Esophagus muscularis mucosa (tissue), 4 donors: Measurements from ENCODE around the gene PARN. TPM values are rescaled to one million over a fixed set of nuclear protein-coding genes. Genes with fewer than 3 reads are reported as not detected.

Experiments
- DNase-seq: peaks from one replicate; pipeline ENCODE4 v3.0.0-alpha.2; 2017; ENCODE audit errors: extremely low spot score
- H3K27ac ChIP-seq, 4 donors: fragments of 200-600 bp; sonication (generic); replicated peaks in 1 of 4; 1 replicate in 3 of 4; 2 replicates in 1 of 4; pipeline ENCODE4 v1.5.1; 2016 to 2019; ENCODE audit warnings: mild to moderate bottlenecking in 1 of 4
- H3K27me3 ChIP-seq, 4 donors: fragments of 200-600 bp; sonication (generic); one replicate each; pipeline versions ENCODE4 v1.5.1 to v1.6.0; 2016 to 2019
- H3K36me3 ChIP-seq, 4 donors: fragments of 200-600 bp; sonication (generic); one replicate each; pipeline ENCODE4 v1.5.1; 2016 to 2019
- H3K4me1 ChIP-seq, 4 donors: fragments of 200-600 bp; sonication (generic); one replicate each; pipeline ENCODE4 v1.5.1; 2016 to 2019
- H3K4me3 ChIP-seq, 4 donors: fragments of 200-600 bp; sonication (generic); 1 replicate in 2 of 4; 2 replicates in 2 of 4; pipeline ENCODE4 v1.5.1; 2016 to 2019; ENCODE audit warnings: mild to moderate bottlenecking in 4 of 4, moderate library complexity in 1 of 4
- H3K9me3 ChIP-seq, 4 donors: fragments of 200-600 bp; sonication (generic); 1 replicate in 3 of 4; 2 replicates in 1 of 4; pipeline ENCODE4 v1.5.1; 2016 to 2019
- EP300 ChIP-seq: sonication (generic); formaldehyde crosslinking; IDR thresholded peaks from one replicate; pipeline ENCODE4 v1.6.1; 2017; ENCODE audit warnings: antibody characterized with exemption
- POLR2A ChIP-seq: fragments of 450-650 bp; IDR thresholded peaks from one replicate; pipeline ENCODE4 v1.6.1; 2017; ENCODE audit warnings: antibody characterized with exemption, moderate library complexity, mild to moderate bottlenecking, low read depth
- POLR2AphosphoS5 ChIP-seq, 2 donors: sonication (generic); formaldehyde crosslinking; IDR thresholded peaks; one replicate each; pipeline ENCODE4 v1.6.1; 2017; ENCODE audit warnings: antibody characterized with exemption in 2 of 2
- WGBS: methylation state at CpG from one replicate; pipeline ENCODE4 v1.1.5; 2018; 5-methylcytosine and 5-hydroxymethylcytosine counted together
- intact Hi-C: fragments of 100-400 bp; cut with DNase I; formaldehyde crosslinking; loops from one replicate; pipeline ENCODE4 v1.15.1; 2023
- total RNA-seq, 4 donors: library from RNA; depleted of rRNA; stranded (reverse); fragments of >200 nt; gene quantifications; one replicate each; pipeline versions ENCODE4 v1.1.0 to v1.2.1, GENCODE V29; 2016
- TF ChIP-seq, protein P1 (sequence below), 3 experiments: fragments of 200-600 bp in 2 of 3; fragments of 450-650 bp in 1 of 3; sonication (generic) in 2 of 3; IDR thresholded peaks; one replicate each; pipeline ENCODE4 v1.5.1; 2017 to 2019; ENCODE audit warnings: antibody characterized with exemption in 3 of 3, mild to moderate bottlenecking in 2 of 3, moderate library complexity in 1 of 3

The PARN gene, protein sequence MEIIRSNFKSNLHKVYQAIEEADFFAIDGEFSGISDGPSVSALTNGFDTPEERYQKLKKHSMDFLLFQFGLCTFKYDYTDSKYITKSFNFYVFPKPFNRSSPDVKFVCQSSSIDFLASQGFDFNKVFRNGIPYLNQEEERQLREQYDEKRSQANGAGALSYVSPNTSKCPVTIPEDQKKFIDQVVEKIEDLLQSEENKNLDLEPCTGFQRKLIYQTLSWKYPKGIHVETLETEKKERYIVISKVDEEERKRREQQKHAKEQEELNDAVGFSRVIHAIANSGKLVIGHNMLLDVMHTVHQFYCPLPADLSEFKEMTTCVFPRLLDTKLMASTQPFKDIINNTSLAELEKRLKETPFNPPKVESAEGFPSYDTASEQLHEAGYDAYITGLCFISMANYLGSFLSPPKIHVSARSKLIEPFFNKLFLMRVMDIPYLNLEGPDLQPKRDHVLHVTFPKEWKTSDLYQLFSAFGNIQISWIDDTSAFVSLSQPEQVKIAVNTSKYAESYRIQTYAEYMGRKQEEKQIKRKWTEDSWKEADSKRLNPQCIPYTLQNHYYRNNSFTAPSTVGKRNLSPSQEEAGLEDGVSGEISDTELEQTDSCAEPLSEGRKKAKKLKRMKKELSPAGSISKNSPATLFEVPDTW
- total RNA-seq, result 10 to 100 TPM; 32.6 to 43.5 (median 36.1) TPM

DNA sequence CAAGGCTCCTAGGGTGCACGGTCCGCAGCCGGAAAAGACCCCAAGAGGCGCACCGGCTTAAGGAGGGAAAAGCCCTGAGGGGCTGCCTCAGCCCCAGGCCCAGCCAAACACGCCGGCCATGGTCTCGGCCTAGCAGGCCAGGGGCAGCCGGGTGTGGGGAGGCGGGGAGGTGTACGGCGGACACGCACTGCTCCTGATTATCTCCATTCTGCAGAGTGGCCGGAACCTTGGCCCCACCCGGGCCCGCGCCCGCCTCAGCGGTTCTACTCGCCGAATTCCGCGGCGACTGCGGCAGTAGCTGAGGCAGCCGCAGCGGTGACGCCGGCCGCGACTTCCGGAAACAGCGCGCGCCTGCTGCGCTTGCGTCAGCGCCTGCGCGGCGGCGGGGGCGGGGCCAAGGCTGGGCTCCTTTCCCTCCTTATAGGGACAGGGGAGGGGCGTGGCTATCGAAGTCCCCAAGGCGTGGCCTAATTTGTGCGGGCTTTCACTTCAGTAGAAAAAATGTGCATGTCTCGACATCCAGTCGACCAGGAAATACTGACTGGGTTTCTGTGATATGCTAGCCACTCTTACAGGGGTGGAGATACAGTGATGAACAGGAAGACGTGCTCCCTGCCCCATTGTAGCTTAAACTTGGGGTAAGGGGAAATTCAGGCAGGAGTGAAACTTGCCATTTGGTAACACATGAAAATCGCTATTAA lies at the start of gene PARN:
PARN (minus strand) TSS at position 342 of the 701 bp plus-strand sequence; CDS start at position 207, 135 bp downstream.
- Histone ChIP-seq H3K4me3 (peak within 1 kb of the TSS; percentile 75 to 89 (median 83)), H3K4me1 (peaks cover 36 to 61% (median 50%) of the 10 kb centered on the region in 4 donors), H3K9me3 (no peaks in the 10 kb centered on the region), H3K36me3 (peaks cover 14 to 31% (median 29%) of the 10 kb centered on the region in 4 donors), H3K27ac (peak within 1 kb of the TSS; percentile 88 to 94 (median 90)), H3K27me3 (no peaks in the 10 kb centered on the region)
- intact Hi-C loops, result no loop called here
- peak; percentile 99 for DNase-seq
- TF ChIP-seq POLR2AphosphoS5 (IDR thresholded peaks at IDR 0.05), result peak; percentile 99
- TF ChIP-seq POLR2A, result peak; percentile 94
- TF ChIP-seq, protein P1, sequence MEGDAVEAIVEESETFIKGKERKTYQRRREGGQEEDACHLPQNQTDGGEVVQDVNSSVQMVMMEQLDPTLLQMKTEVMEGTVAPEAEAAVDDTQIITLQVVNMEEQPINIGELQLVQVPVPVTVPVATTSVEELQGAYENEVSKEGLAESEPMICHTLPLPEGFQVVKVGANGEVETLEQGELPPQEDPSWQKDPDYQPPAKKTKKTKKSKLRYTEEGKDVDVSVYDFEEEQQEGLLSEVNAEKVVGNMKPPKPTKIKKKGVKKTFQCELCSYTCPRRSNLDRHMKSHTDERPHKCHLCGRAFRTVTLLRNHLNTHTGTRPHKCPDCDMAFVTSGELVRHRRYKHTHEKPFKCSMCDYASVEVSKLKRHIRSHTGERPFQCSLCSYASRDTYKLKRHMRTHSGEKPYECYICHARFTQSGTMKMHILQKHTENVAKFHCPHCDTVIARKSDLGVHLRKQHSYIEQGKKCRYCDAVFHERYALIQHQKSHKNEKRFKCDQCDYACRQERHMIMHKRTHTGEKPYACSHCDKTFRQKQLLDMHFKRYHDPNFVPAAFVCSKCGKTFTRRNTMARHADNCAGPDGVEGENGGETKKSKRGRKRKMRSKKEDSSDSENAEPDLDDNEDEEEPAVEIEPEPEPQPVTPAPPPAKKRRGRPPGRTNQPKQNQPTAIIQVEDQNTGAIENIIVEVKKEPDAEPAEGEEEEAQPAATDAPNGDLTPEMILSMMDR (IDR thresholded peaks at IDR 0.05), result no peak
- TF ChIP-seq EP300, result no peak
- 12% methylated on average over 4 of the region's 51 CpGs for WGBS

DNA sequence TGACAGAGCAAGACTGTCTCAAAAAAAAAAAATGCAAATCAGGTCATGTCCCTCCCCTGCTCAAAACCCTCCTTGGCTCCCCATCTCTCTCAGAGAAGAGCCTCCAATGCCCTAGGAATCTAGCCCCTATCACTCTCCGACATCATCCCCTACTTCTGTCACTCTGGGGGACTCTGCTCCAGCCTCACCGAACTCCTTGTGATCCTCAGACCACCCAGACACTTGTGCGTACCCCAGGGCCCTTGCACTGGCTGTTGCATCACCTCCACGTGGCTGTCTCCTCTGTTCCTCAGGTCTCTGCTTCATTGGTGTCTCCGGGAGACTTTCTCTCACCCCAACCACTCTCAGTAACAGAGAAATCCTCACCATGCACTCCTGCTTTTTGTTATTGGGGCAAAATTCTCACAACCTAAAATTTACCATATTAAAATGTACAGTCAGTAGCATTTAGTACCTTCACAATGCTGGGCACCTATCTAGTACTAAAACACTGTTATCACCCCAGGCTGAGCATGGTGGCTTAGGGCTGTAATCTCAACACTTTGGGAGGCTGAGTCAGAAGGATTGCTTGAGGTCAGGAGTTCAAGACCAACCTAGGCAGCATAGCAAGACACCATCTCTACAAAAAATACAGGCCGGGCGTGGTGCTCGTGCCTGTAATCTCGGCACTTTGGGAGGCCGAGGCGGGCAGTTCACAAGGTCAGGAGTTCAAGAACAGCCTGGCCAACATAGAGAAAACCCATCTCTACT lies 48.9 kb upstream of the PARN start:
- DNase-seq, result no peak
- intact Hi-C loops, result no loop called here
- peaks cover 0 to 18% (median 0%) of the 10 kb centered on the region in 4 donors for H3K27me3 ChIP-seq
- no peak overlapping the region for H3K27ac ChIP-seq
- no peaks in the 10 kb centered on the region for H3K36me3 ChIP-seq
- no peaks in the 10 kb centered on the region for H3K9me3 ChIP-seq
- no peak for TF ChIP-seq POLR2AphosphoS5 (IDR thresholded peaks at IDR 0.05)
- no peak for TF ChIP-seq EP300
- H3K4me3 ChIP-seq, result no peak overlapping the region
- H3K4me1 ChIP-seq, result no peaks in the 10 kb centered on the region
- 84% methylated on average over 11 of the region's 11 CpGs for WGBS

DNA sequence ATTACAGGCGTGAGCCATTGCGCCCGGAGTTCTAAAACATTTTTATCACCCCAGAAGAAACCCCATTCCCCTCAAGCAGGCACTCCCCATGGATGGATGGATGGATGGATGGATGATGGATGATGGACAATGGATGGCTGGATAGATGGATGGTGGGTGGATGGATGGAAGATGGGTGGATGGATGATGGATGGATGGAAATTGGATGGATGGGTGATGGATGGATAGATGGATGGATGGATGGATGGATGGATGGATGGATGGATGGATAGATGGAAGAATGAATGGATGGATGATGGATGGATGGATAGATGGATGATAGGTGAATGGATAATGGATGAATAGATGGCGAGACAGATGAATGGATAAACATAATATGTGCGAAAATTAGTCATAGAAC lies 47.6 kb upstream of the PARN start:
- H3K4me3 ChIP-seq, result no peak overlapping the region
- H3K9me3 ChIP-seq, result no peaks in the 10 kb centered on the region
- H3K27me3 ChIP-seq, result peaks cover 0 to 18% (median 0%) of the 10 kb centered on the region in 4 donors
- no peak overlapping the region for H3K27ac ChIP-seq
- no peaks in the 10 kb centered on the region for H3K4me1 ChIP-seq
- no peak for DNase-seq
- intact Hi-C loops, result no loop called here
- WGBS, result 92% methylated on average over 5 of the region's 5 CpGs
- H3K36me3 ChIP-seq, result no peaks in the 10 kb centered on the region
- TF ChIP-seq, protein P1 (IDR thresholded peaks at IDR 0.05), result no peak
- TF ChIP-seq EP300 (no peak), POLR2A (no peak), POLR2AphosphoS5 (IDR thresholded peaks at IDR 0.05) (no peak)

DNA sequence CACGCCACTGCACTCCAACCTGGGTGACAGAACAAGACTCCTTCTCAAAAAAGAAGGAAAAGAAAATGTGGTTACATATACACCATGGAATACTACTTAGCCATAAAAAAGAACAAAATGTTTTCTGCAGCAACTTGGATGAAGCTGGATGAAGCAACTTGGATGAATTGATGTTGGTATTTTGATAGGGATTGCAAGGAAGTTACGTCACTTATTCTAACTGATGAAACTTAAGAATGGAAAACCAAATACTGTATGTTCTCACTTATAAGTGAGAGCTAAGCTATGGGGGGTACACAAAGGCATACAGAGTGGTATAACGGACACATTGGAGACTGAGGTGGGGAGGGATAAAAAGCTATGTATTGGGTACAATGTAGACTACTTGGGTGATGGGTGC lies 46.6 kb upstream of the PARN start:
- no peaks in the 10 kb centered on the region for H3K4me1 ChIP-seq
- DNase-seq, result no peak
- WGBS, result 77% methylated on average over 3 of the region's 3 CpGs
- H3K9me3 ChIP-seq, result no peaks in the 10 kb centered on the region
- TF ChIP-seq, protein P1 (IDR thresholded peaks at IDR 0.05), result no peak
- TF ChIP-seq POLR2AphosphoS5 (IDR thresholded peaks at IDR 0.05) (no peak), POLR2A (no peak), EP300 (no peak)
- peaks cover 0 to 18% (median 0%) of the 10 kb centered on the region in 4 donors for H3K27me3 ChIP-seq
- H3K27ac ChIP-seq, result no peak overlapping the region
- no peaks in the 10 kb centered on the region for H3K36me3 ChIP-seq
- intact Hi-C loops, result no loop called here
- H3K4me3 ChIP-seq, result no peak overlapping the region
